Heart right ventricle (tissue), 16 donors: ENCODE measurements around the gene E4F1. TPM values are rescaled to one million over a fixed set of nuclear protein-coding genes. Genes with fewer than 3 reads are reported as not detected.
"Not testable (repeated sequence)": the region's sequence is repeated elsewhere in the genome, so short reads cannot be mapped to it uniquely, and the experiment has no call there.

Experiments
- ATAC-seq, 8 donors: fragments of 200-7000 bp; cut with Tn5 transposase; one replicate each; pipeline ENCODE4 v1.9.1; 2020; ENCODE audit warnings: mild to moderate bottlenecking in 8 of 8, moderate library complexity in 8 of 8, moderate number of reproducible peaks in 1 of 8
- DNase-seq, 2 donors: peaks; one replicate each; pipeline ENCODE4 v3.0.0-alpha.2; 2020
- H3K27ac ChIP-seq, 10 donors: fragments of 200-600 bp; sonication (generic) in 2 of 10; one replicate each; pipeline versions ENCODE4 v1.5.0 to v1.8.0; 2020 to 2022; ENCODE audit warnings: mild to moderate bottlenecking in 3 of 10
- H3K27me3 ChIP-seq, 7 donors: fragments of 200-600 bp; one replicate each; pipeline ENCODE4 v1.8.0; 2021 to 2022; ENCODE audit warnings: mild to moderate bottlenecking in 2 of 7
- H3K36me3 ChIP-seq, 9 donors: fragments of 200-600 bp; sonication (generic) in 1 of 9; one replicate each; pipeline versions ENCODE4 v1.5.0 to v1.8.0; 2020 to 2022; ENCODE audit warnings: mild to moderate bottlenecking in 2 of 9
- H3K4me1 ChIP-seq, 9 donors: fragments of 200-600 bp; sonication (generic) in 1 of 9; one replicate each; pipeline versions ENCODE4 v1.5.0 to v1.8.0; 2020 to 2022; ENCODE audit warnings: mild to moderate bottlenecking in 4 of 9
- H3K4me3 ChIP-seq, 10 donors: fragments of 200-600 bp; sonication (generic) in 2 of 10; one replicate each; pipeline versions ENCODE4 v1.5.0 to v1.8.0; 2020 to 2022; ENCODE audit warnings: mild to moderate bottlenecking in 7 of 10, moderate library complexity in 2 of 10
- H3K9me3 ChIP-seq, 11 donors: fragments of 200-600 bp in 10 of 11; sonication (generic) in 2 of 11; one replicate each; pipeline versions ENCODE4 v1.5.0 to v1.8.0; 2013 to 2022; ENCODE audit warnings: mild to moderate bottlenecking in 2 of 11, control low read depth in 1 of 11, moderate library complexity in 1 of 11
- WGBS, 2 donors: extraction: QIAGEN DNeasy Blood & Tissue Kit; methylation state at CpG; one replicate each; pipeline ENCODE4 v1.1.7; 2013; ENCODE audit warnings: inconsistent platforms in 1 of 2; 5-methylcytosine and 5-hydroxymethylcytosine counted together
- intact Hi-C, 10 donors: fragments of 100-400 bp; cut with DNase I; formaldehyde crosslinking; loops; one replicate each; pipeline versions ENCODE4 v1.11.1 to v1.14.2; 2022
- polyA plus RNA-seq, 2 donors: library from polyadenylated mRNA; stranded (reverse); fragments of 200-250 nt; gene quantifications; one replicate each; pipeline ENCODE4 v1.2.3, GENCODE V29; 2013
- total RNA-seq, 10 donors: library from RNA; stranded (reverse); fragmentation: NEBNext Ultra II Directional in 3 of 10; extraction: Animal tissue kit (Norgen Biotek cat#: 25700) in 3 of 10; gene quantifications; one replicate each; pipeline versions ENCODE4 v1.2.1 to v1.2.4, GENCODE V29; 2021 to 2023
- TF ChIP-seq, protein P1 (sequence below), 9 donors: fragments of 200-600 bp; sonication (generic) in 2 of 9; IDR thresholded peaks; one replicate each; pipeline versions ENCODE4 v1.5.0 to v1.8.0; 2021 to 2022; ENCODE audit warnings: antibody characterized with exemption in 9 of 9, mild to moderate bottlenecking in 5 of 9, moderate library complexity in 1 of 9
- donor health status: Arrhythmogenic right ventricular cardiomyopathy.
- donor health status: ischemic (EF 13 %, LVEDD 7.1; RV severe dilation, severe dysfunction).
- donor health status: healthy with polysubstance abuse.
- donor health status: DM: no; HTN: yes; CAD: no.
- donor health status: DM: no; HTN: no; CAD: no.
- donor health status: ischemic (EF 25% LVEDD 6.9; RV normal size, moderate dysfunction).
- donor health status: ischemic (EF 25% LVEDD 5.7; RV mildly dilated, moderate dysfunction).
- donor health status: healthy.
- donor health status: DM: yes; HTN: yes; CAD: no.
- donor health status: Ischemic cardiomyopathy.
- donor health status: ischemic (EF 35%, LVEDD 5.7; RV mildly dilated, moderate dysfunction).
- donor health status: nonischemic (EF 11% LVEDD 7.7; RV severe dilation, severe dysfunction).
- donor health status: DM: yes; HTN: yes; CAD: no.
- donor health status: PGD.
- donor health status: ischemic (EF 29% LVEDD 5.4; RV normal size, mild dysfunction).
- donor health status: nonischemic (EF 23%, LVEDD 6.1; RV moderate dilation, normal function).

E4F1 gene
- total and polyA plus RNA-seq, 12 donors: 8.4 to 34.8 (median 10.9) TPM

DNA sequence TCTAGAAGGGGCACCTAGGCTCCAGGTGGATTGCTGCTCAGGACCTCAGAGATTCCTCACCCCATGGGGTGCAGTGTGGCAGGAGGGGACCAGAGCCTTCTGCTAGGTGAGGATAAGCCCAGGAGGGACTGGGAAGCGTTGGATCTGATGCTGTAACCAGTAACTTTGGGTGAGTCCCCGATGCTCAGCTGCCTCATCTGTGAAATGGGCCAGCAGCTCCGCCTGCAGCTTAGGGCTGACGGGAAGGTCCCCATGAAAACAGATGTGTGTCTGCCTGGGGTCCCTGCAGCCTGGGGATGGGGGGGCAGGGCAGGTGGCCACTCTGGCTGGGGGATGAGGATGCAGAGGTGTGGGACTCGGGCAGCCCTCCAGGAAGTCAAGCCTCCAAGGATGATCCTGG lies 24.3 kb upstream of the E4F1 start:
- peaks cover 4 to 15% (median 10%) of the 10 kb centered on the region in 9 donors for H3K4me1 ChIP-seq
- intact Hi-C loops: loop anchor here in 1 of 10 donors (10.0 kb wide), 1 partner anchor 306 kb away; no protein-coding TSS in a partner anchor

DNA sequence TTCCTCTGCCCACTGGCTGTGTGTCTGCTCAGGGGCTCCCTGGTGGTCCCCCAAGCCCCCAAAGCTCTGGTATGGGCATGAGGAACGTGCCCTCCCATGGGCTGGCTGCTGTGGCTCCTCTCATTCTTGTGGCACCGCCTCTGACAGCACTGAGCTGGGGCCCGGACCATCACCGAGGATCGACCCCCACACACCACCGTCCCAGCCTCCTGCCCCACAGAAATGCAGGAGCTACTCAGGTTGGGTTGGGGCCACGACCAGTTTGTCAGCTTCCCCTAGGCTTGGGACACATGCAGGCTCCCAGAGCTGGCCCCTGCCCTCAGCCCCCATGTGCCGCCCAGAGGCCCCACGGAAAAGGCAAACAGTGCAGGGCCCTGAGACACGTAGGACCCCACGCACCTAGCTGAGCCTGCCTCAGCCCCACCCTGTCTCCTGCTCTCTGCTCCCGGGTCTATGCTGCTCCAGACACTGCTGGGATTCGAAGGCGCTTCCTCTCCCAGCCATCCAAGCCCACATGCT lies 23.7 kb upstream of the E4F1 start:
- no peaks in the 10 kb centered on the region for H3K9me3 ChIP-seq
- no peak for ATAC-seq
- no peak for DNase-seq
- TF ChIP-seq, protein P1, sequence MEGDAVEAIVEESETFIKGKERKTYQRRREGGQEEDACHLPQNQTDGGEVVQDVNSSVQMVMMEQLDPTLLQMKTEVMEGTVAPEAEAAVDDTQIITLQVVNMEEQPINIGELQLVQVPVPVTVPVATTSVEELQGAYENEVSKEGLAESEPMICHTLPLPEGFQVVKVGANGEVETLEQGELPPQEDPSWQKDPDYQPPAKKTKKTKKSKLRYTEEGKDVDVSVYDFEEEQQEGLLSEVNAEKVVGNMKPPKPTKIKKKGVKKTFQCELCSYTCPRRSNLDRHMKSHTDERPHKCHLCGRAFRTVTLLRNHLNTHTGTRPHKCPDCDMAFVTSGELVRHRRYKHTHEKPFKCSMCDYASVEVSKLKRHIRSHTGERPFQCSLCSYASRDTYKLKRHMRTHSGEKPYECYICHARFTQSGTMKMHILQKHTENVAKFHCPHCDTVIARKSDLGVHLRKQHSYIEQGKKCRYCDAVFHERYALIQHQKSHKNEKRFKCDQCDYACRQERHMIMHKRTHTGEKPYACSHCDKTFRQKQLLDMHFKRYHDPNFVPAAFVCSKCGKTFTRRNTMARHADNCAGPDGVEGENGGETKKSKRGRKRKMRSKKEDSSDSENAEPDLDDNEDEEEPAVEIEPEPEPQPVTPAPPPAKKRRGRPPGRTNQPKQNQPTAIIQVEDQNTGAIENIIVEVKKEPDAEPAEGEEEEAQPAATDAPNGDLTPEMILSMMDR (IDR thresholded peaks at IDR 0.05): no peak
- intact Hi-C loops: loop anchor here in 1 of 10 donors (10.0 kb wide), 1 partner anchor 305 kb away; no protein-coding TSS in a partner anchor
- H3K4me3 ChIP-seq: no peak overlapping the region
- H3K27ac ChIP-seq: no peak overlapping the region
- WGBS, 2 donors: 67 to 72% methylated on average over 14 of the region's 14 CpGs
- H3K27me3 ChIP-seq: peaks cover 14 to 45% (median 29%) of the 10 kb centered on the region in 7 donors
- peaks cover 4 to 18% (median 13%) of the 10 kb centered on the region in 9 donors for H3K4me1 ChIP-seq
- H3K36me3 ChIP-seq: no peaks in the 10 kb centered on the region

More for the DNA sequence above, 24.3 kb upstream of the E4F1 start:
- ATAC-seq (no peak), DNase-seq (no peak)
- H3K9me3 ChIP-seq: no peaks in the 10 kb centered on the region
- peaks cover 14 to 51% (median 34%) of the 10 kb centered on the region in 7 donors for H3K27me3 ChIP-seq
- H3K27ac ChIP-seq: no peak overlapping the region
- WGBS, 2 donors: 72 to 76% methylated on average over 5 of the region's 5 CpGs
- H3K4me3 ChIP-seq: no peak overlapping the region
- TF ChIP-seq, protein P1 (IDR thresholded peaks at IDR 0.05): no peak
- H3K36me3 ChIP-seq: no peaks in the 10 kb centered on the region

DNA sequence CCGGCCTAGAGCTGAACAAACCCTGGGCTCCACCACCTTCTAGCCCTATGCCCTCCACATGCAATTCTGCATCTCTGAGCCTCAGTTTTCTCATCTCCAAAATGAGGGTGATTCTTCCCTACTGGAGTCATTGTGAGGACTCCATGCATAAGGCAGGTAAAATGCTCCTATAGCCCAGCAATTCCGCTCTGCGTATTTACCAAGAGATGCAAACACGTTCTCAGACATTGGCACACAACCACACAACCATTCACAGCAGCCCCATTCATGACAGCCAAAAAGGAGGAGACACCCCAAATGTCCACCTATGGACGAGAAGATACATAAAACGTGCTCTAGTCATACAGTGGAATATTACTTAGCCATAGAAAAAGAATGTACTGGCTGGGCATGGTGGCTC lies 23.1 kb upstream of the E4F1 start:
- no peaks in the 10 kb centered on the region for H3K36me3 ChIP-seq
- WGBS, 2 donors: 87 to 90% methylated on average over 6 of the region's 6 CpGs
- no peaks in the 10 kb centered on the region for H3K9me3 ChIP-seq
- H3K27me3 ChIP-seq: peaks cover 11 to 39% (median 22%) of the 10 kb centered on the region in 7 donors
- intact Hi-C loops: no loop called here
- peaks cover 4 to 17% (median 12%) of the 10 kb centered on the region in 9 donors for H3K4me1 ChIP-seq
- TF ChIP-seq, protein P1 (IDR thresholded peaks at IDR 0.05): no peak
- DNase-seq: no peak
- ATAC-seq: no peak
- H3K27ac ChIP-seq: no peak overlapping the region
- H3K4me3 ChIP-seq: no peak overlapping the region

DNA sequence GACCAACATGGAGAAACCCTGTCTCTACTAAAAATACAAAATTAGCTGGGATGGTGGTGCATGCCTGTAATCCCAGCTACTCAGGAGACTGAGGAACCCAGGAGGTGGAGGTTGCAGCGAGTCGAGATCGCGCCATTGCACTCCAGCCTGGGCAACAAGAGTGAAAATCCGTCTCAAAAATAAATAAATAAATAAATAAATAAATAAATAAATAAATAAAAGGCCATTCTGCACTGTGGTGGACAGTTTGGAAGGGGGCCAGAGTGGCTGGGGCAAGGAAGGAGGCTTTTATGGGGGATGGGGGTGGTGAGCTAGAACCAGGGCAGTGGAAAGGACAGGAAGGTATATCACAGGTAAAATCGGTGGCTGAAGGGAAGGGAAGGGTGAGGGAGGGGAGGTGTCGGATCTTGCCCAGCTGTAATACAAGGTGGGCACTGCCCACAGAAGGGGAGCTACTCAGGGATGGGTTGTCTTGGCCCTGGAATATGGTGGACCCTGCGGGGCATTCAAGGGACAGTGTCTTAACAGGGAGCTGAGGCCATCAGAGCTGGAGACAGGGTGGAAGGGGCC lies 20.2 kb upstream of the E4F1 start:
- H3K4me3 ChIP-seq, DNase-seq, intact Hi-C loops, H3K27ac ChIP-seq, H3K9me3 ChIP-seq, ATAC-seq: not testable (repeated sequence)
- Histone ChIP-seq H3K36me3 (peaks cover 0 to 17% (median 7%) of the 10 kb centered on the region in 9 donors), H3K4me1 (peaks cover 9 to 24% (median 15%) of the 10 kb centered on the region in 9 donors), H3K27me3 (peaks cover 0 to 15% (median under 1%) of the 10 kb centered on the region in 7 donors)
- WGBS, 2 donors: 95 to 97% methylated on average over 8 of the region's 8 CpGs
